Panc1 (cell line): ENCODE results near the gene UBR2. TPM values are rescaled to one million over a fixed set of nuclear protein-coding genes. Genes with fewer than 3 reads are reported as not detected.
"Not testable (repeated sequence)": the region's sequence is repeated elsewhere in the genome, so short reads cannot be mapped to it uniquely, and the experiment has no call there.

Source experiments
- ATAC-seq: fragments of 200-7000 bp; cut with Tn5 transposase; 2 replicates; pipeline ENCODE4 v1.9.1; 2020; ENCODE audit warnings: mild to moderate bottlenecking, moderate library complexity
- BruUV-seq: library from RNA; stranded (reverse); fragments of 400-500 nt; replicated peaks from 2 replicates; lab custom pipeline; 2021; lab: Mats Ljungman, UMichigan
- CTCF ChIA-PET: fragments of 300-600 bp; sonication (Branson Sonifier 250); formaldehyde crosslinking; loops from one replicate; lab custom pipeline; 2022; ENCODE audit warnings: antibody characterized with exemption; lab: Charles Lee
- POLR2A ChIA-PET: fragments of 300-600 bp; sonication (Branson Sonifier 250); formaldehyde crosslinking; loops from one replicate; lab custom pipeline; 2022; ENCODE audit warnings: antibody characterized with exemption; lab: Charles Lee
- DNase-seq: peaks from one replicate; pipeline ENCODE4 v3.0.0-alpha.2; 2010; ENCODE audit warnings: low read depth, low spot score
- H3K27ac ChIP-seq: 2 replicates; pipeline ENCODE4 v1.5.1; 2011; ENCODE audit warnings: mild to moderate bottlenecking, low read length, inconsistent platforms
- H3K27me3 ChIP-seq: fragments of 200-500 bp; sonication (Bioruptor generic); 2 replicates; pipeline ENCODE4 v1.6.0; 2014; ENCODE audit warnings: low read length, inconsistent platforms; ENCODE audit not compliant: control insufficient read depth, insufficient read depth
- H3K36me3 ChIP-seq: fragments of 200-500 bp; sonication (Bioruptor generic); 2 replicates; pipeline ENCODE4 v1.5.1; 2014; ENCODE audit warnings: inconsistent platforms, mild to moderate bottlenecking, low read length, moderate library complexity; ENCODE audit not compliant: control insufficient read depth, insufficient read depth
- H3K4me1 ChIP-seq: 2 replicates; pipeline ENCODE4 v1.5.1; 2011; ENCODE audit warnings: inconsistent platforms, mild to moderate bottlenecking, low read length, moderate library complexity; ENCODE audit not compliant: control insufficient read depth, insufficient read depth
- H3K4me3 ChIP-seq, 2 experiments: 2 replicates each; pipeline ENCODE4 v1.5.1; 2011 to 2012; ENCODE audit warnings: low read depth in 2 of 2, low read length in 2 of 2, mild to moderate bottlenecking in 2 of 2, inconsistent platforms in 1 of 2, moderate library complexity in 1 of 2
- H3K9me3 ChIP-seq: fragments of 200-500 bp; sonication (Bioruptor generic); 2 replicates; pipeline ENCODE4 v1.5.1; 2014; ENCODE audit warnings: low read depth, mild to moderate bottlenecking, inconsistent platforms, low read length, moderate library complexity; ENCODE audit not compliant: control insufficient read depth, insufficient read depth
- CTCF ChIP-seq: fragments of 450-650 bp; IDR thresholded peaks from 2 replicates; pipeline ENCODE4 v1.5.1; 2017; ENCODE audit warnings: mild to moderate bottlenecking
- POLR2AphosphoS5 ChIP-seq: IDR thresholded peaks from 2 replicates; pipeline ENCODE4 v1.6.1; 2012; ENCODE audit warnings: mild to moderate bottlenecking, low read depth, low read length, moderate library complexity
- REST ChIP-seq, 2 experiments: IDR thresholded peaks; 2 replicates each; pipeline ENCODE4 v1.6.1; 2011 to 2012; ENCODE audit warnings: low read depth in 2 of 2, control low read depth in 1 of 2, low read length in 1 of 2, mild to moderate bottlenecking in 1 of 2, moderate library complexity in 1 of 2; ENCODE audit not compliant: insufficient read depth in 1 of 2
- SIN3A ChIP-seq: IDR thresholded peaks from 2 replicates; pipeline ENCODE4 v1.6.1; 2012; ENCODE audit warnings: low read depth, mild to moderate bottlenecking, low read length, moderate library complexity, borderline replicate concordance; ENCODE audit not compliant: insufficient read depth
- TCF7L2 ChIP-seq: IDR thresholded peaks from 2 replicates; pipeline ENCODE4 v1.6.1; 2011; ENCODE audit warnings: mild to moderate bottlenecking, low read depth, low read length, inconsistent platforms
- in situ Hi-C: cut with HindIII; loops from 2 replicates; pipeline ENCODE4 v1.10.0; 2016; ENCODE audit warnings: low sequenced_read_pairs, low pct_unique_long_range_greater_than_20kb
- intact Hi-C: fragments of 100-400 bp; cut with micrococcal nuclease; formaldehyde crosslinking; loops from one replicate; pipeline ENCODE4 v1.10.0; 2022; ENCODE audit not compliant: unreplicated experiment
- total RNA-seq: library from RNA; stranded (reverse); gene quantifications from one replicate; pipeline ENCODE4 v1.2.1, GENCODE V29; 2021; ENCODE audit not compliant: unreplicated experiment

The UBR2 gene
- total RNA-seq, 1 experiment from 2014 or later = 19.1 TPM

- Histone ChIP-seq H3K4me1 (no peaks in the 10 kb centered on the region), H3K27me3 (no peaks in the 10 kb centered on the region), H3K36me3 (peaks cover 27% of the 10 kb centered on the region), H3K9me3 (no peaks in the 10 kb centered on the region), H3K27ac (no peak overlapping the region), H3K4me3 (no peak overlapping the region)
- in situ Hi-C loops = no loop called here
- ChIA-PET CTCF (no interaction called here), POLR2A (no interaction called here)
- ATAC-seq (no peak), DNase-seq (no peak)
- TF ChIP-seq CTCF (no peak), TCF7L2 (no peak), SIN3A (no peak), REST (IDR thresholded peaks at IDR 0.05; ENCODE audit: insufficient read depth in 1 of 2, low read depth in 2 of 2, low read length in 1 of 2) (no peak), POLR2AphosphoS5 (no peak)
- BruUV-seq = no TSS peak
- intact Hi-C loops = loop anchor here (5.0 kb wide), 1 partner anchor 213 kb away; the partner anchor contains the start of gene RPL7L1
Measured at GRCh38 chr6:42664718-42665117, 100.9 kb downstream of the UBR2 start.

- POLR2A ChIA-PET, H3K27me3 ChIP-seq, DNase-seq, BruUV-seq, H3K4me3 ChIP-seq, in situ Hi-C loops, intact Hi-C loops, CTCF ChIA-PET, H3K9me3 ChIP-seq, ATAC-seq, H3K4me1 ChIP-seq, H3K27ac ChIP-seq: not testable (repeated sequence)
- peaks cover 34% of the 10 kb centered on the region for H3K36me3 ChIP-seq
Measured at GRCh38 chr6:42674368-42674767, 110.5 kb downstream of the UBR2 start.

GRCh38 chr6:42674780-42675179 is 111.0 kb downstream of the UBR2 start:
- DNase-seq (no peak), ATAC-seq (no peak)
- in situ Hi-C loops = no loop called here
- BruUV-seq = no TSS peak
- ChIA-PET POLR2A (no interaction called here), CTCF (no interaction called here)
- no peaks in the 10 kb centered on the region for H3K9me3 ChIP-seq
- H3K27ac ChIP-seq = no peak overlapping the region
- no peak overlapping the region for H3K4me3 ChIP-seq
- H3K36me3 ChIP-seq = peaks cover 37% of the 10 kb centered on the region
- intact Hi-C loops = no loop called here
- TF ChIP-seq SIN3A (no peak), CTCF (no peak), REST (IDR thresholded peaks at IDR 0.05; ENCODE audit: insufficient read depth in 1 of 2, low read depth in 2 of 2, low read length in 1 of 2) (no peak), TCF7L2 (no peak), POLR2AphosphoS5 (no peak)
- H3K27me3 ChIP-seq = no peaks in the 10 kb centered on the region
- no peaks in the 10 kb centered on the region for H3K4me1 ChIP-seq
